GM13977 (cell line): ENCODE measurements around the gene ZNF835.
"Not testable (repeated sequence)": the region's sequence is repeated elsewhere in the genome, so short reads cannot be mapped to it uniquely, and the experiment has no call there.

Experiments
- DNase-seq: peaks from one replicate; pipeline ENCODE4 v3.0.0; 2012; ENCODE audit warnings: low spot score
- CTCF ChIP-seq: IDR thresholded peaks from 2 replicates; pipeline ENCODE4 v1.5.1; 2012; ENCODE audit warnings: mild to moderate bottlenecking, control low read depth; ENCODE audit not compliant: insufficient read depth; ENCODE audit errors: extremely low read depth, missing control alignments
- in situ Hi-C: fragments of 300-500 bp; cut with MboI; formaldehyde crosslinking; loops from one replicate; pipeline ENCODE4 v1.12.0; 2022; ENCODE audit warnings: low sequenced_read_pairs, low pct_unique_long_range_greater_than_20kb, mixed read lengths, inconsistent platforms; ENCODE audit not compliant: unreplicated experiment

ZNF835 gene

GRCh38 chr19:56683116-56683515, 11.6 kb upstream of the ZNF835 start:
- in situ Hi-C loops, result no loop called here
- no peak for TF ChIP-seq CTCF
- no peak for DNase-seq

- DNase-seq, result no peak
- in situ Hi-C loops, result no loop called here
- no peak for TF ChIP-seq CTCF
Measured at GRCh38 chr19:56681702-56682101, 10.1 kb upstream of the ZNF835 start.

- DNase-seq, result no peak
- in situ Hi-C loops, result no loop called here
- TF ChIP-seq CTCF, result no peak
Measured at GRCh38 chr19:56678205-56678604, 6.6 kb upstream of the ZNF835 start.

GRCh38 chr19:56672610-56673009, 1.1 kb upstream of the ZNF835 start:
- DNase-seq, in situ Hi-C loops: not testable (repeated sequence)

GRCh38 chr19:56670961-56671612, 470 bp downstream of the ZNF835 start:
- in situ Hi-C loops, result no loop called here
- TF ChIP-seq CTCF, result no peak
- DNase-seq, result no peak

- in situ Hi-C loops, result no loop called here
- DNase-seq, result no peak
- TF ChIP-seq CTCF, result no peak
Measured at GRCh38 chr19:56670401-56670960, 1.1 kb downstream of the ZNF835 start.

- in situ Hi-C loops, result no loop called here
- no peak for TF ChIP-seq CTCF
- no peak for DNase-seq
Measured at GRCh38 chr19:56668676-56669075, 2.9 kb downstream of the ZNF835 start.
